ENCODE results near the gene CCDC57. TPM values are rescaled to one million over a fixed set of nuclear protein-coding genes. Genes with fewer than 3 reads are reported as not detected.
A peak's percentile ranks its signal among the peaks of the same experiment; 100 is the strongest.

CCDC57 gene
- total RNA-seq, 1 donor from 2014 or later, result 50.5 TPM

- Histone ChIP-seq H3K4me1 (peaks cover 4% of the 10 kb centered on the region), H3K9me3 (no peaks in the 10 kb centered on the region), H3K27me3 (no peaks in the 10 kb centered on the region), H3K36me3 (no peaks in the 10 kb centered on the region), H3K27ac (no peak overlapping the region), H3K4me3 (no peak overlapping the region)
- intact Hi-C loops (cut with DNase I), result no loop called here
- ATAC-seq (peak; percentile 32), DNase-seq (no peak)
- no peak for TF ChIP-seq CTCF (IDR thresholded peaks at IDR 0.05)
Measured at GRCh38 chr17:82222816-82223215, 10.2 kb upstream of the CCDC57 start.

- Histone ChIP-seq H3K4me3 (no peak overlapping the region), H3K27me3 (no peaks in the 10 kb centered on the region), H3K36me3 (no peaks in the 10 kb centered on the region), H3K4me1 (peaks cover 16% of the 10 kb centered on the region), H3K9me3 (no peaks in the 10 kb centered on the region), H3K27ac (no peak overlapping the region)
- no peak for TF ChIP-seq CTCF (IDR thresholded peaks at IDR 0.05)
- no peak for ATAC-seq
- DNase-seq, result no peak
- intact Hi-C loops (cut with DNase I), result no loop called here
Measured at GRCh38 chr17:82221341-82221902, 8.8 kb upstream of the CCDC57 start.

GRCh38 chr17:82219753-82220709 lies 7.4 kb upstream of the CCDC57 start:
- ATAC-seq (no peak), DNase-seq (no peak)
- Histone ChIP-seq H3K27ac (no peak overlapping the region), H3K36me3 (no peaks in the 10 kb centered on the region), H3K9me3 (no peaks in the 10 kb centered on the region), H3K27me3 (no peaks in the 10 kb centered on the region), H3K4me3 (no peak overlapping the region), H3K4me1 (peaks cover 30% of the 10 kb centered on the region)
- no peak for TF ChIP-seq CTCF (IDR thresholded peaks at IDR 0.05)
- intact Hi-C loops (cut with DNase I), result no loop called here

- ATAC-seq, result no peak
- Histone ChIP-seq H3K27me3 (no peaks in the 10 kb centered on the region), H3K4me1 (peaks cover 34% of the 10 kb centered on the region), H3K27ac (no peak overlapping the region), H3K36me3 (no peaks in the 10 kb centered on the region), H3K4me3 (no peak overlapping the region), H3K9me3 (no peaks in the 10 kb centered on the region)
- no peak for TF ChIP-seq CTCF (IDR thresholded peaks at IDR 0.05)
- DNase-seq, result no peak
- intact Hi-C loops (cut with DNase I), result no loop called here
Measured at GRCh38 chr17:82219083-82219482, 6.4 kb upstream of the CCDC57 start.

GRCh38 chr17:82218349-82219075 lies 5.9 kb upstream of the CCDC57 start:
- no peaks in the 10 kb centered on the region for H3K36me3 ChIP-seq
- no peaks in the 10 kb centered on the region for H3K27me3 ChIP-seq
- no peak for TF ChIP-seq CTCF (IDR thresholded peaks at IDR 0.05)
- no peaks in the 10 kb centered on the region for H3K9me3 ChIP-seq
- DNase-seq, result no peak
- H3K27ac ChIP-seq, result no peak overlapping the region
- intact Hi-C loops (cut with DNase I), result no loop called here
- H3K4me1 ChIP-seq, result peaks cover 35% of the 10 kb centered on the region
- no peak for ATAC-seq
- no peak overlapping the region for H3K4me3 ChIP-seq

Data from upper lobe of right lung (tissue), 1 donor.